Measurements from ENCODE around the gene MED16.

The MED16 gene

DNA sequence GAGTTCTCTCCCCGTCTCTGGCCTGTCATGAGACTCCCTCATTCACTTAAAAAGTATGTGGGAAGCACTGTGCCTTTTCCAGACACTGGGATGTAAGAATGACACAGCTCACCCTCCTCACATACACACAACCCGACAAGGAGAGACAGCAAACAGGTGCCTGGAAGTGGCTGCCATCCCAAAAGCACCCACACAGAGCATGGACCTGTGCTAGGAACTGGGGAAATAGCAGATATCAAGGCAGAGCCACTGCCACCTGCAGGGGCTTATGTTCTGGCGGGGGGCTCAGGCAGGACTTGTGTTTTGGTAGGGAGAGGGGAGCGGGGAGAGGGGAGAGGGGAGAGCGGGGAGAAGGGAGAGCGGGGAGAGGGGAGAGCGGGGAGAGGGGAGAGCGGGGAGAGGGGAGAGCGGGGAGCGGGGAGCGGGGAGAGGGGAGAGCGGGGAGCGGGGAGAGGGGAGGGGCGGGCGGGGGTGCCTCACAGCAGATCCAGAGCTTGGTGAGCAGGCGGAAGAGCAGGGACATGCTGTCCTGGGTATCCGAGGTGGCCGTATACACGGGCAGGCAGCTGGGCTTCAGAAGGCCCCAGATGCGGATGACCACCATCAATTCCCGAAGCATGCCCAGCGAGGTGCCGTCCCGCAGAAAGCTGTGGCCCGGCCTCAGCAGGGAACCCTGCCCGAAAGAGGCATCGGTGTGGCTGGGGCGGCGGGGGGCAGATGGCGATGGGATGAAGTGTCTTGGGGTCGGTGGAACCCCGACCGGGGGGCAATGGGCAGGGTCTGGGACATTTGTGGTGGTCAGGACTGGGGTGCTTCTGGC is 21.3 kb downstream of the MED16 start:
- no peak for DNase-seq (ENCODE audit: low spot score)

DNA sequence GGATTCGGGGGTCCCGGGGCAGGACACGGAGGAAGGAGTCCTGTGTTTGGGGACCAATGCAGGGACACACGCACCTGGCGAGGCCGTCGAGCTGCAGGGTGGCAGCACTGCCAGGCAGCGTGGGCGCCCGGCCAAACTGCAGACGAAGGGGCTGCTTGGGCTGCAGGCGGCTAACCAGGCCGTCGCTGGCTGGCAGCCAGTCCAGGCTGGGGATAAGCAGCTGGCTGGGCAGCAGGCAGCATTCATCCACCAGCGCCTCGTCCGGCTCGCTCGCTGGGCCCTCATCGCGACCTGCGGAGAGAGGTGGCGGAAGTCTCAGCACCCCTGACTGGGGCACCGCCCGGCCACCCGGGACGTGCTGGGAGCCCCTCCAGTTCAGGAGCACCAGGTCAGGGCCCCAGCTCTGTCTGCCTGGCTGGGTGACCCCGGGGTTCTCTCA is 22.0 kb downstream of the MED16 start:
- no peak for DNase-seq (ENCODE audit: low spot score)

- DNase-seq (ENCODE audit: low spot score): no peak
These were observed 22.7 kb downstream of the MED16 start for GRCh38 chr19:870314-870713.

DNA sequence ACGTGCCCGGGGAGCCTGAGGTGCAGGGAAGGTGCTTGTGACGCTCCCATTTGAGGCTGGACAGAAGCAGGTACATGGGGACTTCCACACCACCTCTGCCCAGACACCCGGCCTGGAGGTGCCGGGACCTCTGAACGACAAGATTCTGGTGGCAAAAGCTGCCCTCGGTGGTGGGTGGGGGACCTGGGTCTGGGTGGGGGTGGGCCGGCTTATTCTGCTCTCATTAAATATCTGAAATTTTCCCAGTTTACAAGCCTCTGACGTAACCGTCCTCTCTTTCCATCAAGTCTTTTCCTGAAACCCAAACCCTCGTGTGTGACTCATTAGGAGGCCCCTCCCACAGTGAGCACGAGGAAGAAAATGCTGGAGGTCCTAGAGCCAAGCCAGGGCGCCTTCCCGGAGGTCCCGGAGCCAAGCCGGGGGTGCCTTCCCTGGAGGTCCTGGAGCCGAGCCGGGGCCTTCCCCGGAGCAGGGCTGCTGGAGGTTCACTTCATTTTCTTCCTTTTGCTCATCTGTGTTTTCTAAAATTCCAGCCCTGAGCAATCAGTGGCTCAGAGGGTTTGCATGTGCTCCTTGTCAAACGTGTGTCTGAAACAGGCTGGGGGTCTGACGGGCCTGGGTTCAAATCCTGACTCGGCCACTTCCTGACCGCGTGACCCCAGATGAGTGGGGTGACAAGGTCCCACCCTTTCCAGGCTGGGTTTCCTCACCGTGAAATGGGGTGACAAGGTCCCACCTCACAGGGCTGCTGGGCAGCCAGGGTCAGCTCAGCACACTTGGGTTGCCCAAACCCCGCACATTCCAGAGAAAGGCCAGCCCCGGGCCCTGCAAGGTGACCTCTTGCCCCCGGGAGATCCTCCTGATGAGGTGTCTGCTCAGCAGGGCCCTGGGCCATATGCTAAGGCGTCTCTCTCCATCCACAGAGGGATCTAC is 23.5 kb downstream of the MED16 start:
- DNase-seq (ENCODE audit: low spot score): no peak

- no peak for DNase-seq (ENCODE audit: low spot score)
These were observed 24.3 kb downstream of the MED16 start for GRCh38 chr19:868458-869244.

GRCh38 chr19:867855-868457 is 25.0 kb downstream of the MED16 start:
- DNase-seq (ENCODE audit: low spot score): no peak

- DNase-seq (ENCODE audit: low spot score): no peak
These were observed 25.6 kb downstream of the MED16 start for GRCh38 chr19:867301-867793.

DNA sequence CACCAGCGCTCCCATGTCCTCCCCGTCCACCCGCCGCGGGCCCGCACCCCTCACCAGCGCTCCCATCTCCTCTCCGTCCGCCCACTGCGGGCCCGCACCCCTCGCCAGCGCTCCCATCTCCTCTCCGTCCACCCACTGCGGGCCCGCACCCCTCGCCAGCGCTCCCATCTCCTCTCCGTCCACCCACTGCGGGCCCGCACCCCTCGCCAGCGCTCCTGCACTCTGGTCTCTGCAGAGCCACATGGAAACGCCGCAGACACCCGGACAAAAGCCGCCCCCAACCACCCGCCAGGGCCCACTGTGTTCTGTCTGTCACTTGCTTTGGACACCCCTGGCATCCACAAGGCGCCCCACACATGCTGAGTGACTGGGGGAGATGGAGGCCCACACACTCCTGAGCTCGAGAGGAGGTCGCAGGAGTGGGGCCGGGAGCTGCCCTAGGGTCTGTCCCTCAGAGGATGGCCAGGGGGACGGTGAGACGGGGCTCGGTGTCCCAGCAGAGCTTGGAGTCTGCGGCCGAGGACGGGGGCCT is 26.2 kb downstream of the MED16 start:
- no peak for DNase-seq (ENCODE audit: low spot score)

- no peak for DNase-seq (ENCODE audit: low spot score)
These were observed 29.7 kb downstream of the MED16 start for GRCh38 chr19:863315-863620.

DNA sequence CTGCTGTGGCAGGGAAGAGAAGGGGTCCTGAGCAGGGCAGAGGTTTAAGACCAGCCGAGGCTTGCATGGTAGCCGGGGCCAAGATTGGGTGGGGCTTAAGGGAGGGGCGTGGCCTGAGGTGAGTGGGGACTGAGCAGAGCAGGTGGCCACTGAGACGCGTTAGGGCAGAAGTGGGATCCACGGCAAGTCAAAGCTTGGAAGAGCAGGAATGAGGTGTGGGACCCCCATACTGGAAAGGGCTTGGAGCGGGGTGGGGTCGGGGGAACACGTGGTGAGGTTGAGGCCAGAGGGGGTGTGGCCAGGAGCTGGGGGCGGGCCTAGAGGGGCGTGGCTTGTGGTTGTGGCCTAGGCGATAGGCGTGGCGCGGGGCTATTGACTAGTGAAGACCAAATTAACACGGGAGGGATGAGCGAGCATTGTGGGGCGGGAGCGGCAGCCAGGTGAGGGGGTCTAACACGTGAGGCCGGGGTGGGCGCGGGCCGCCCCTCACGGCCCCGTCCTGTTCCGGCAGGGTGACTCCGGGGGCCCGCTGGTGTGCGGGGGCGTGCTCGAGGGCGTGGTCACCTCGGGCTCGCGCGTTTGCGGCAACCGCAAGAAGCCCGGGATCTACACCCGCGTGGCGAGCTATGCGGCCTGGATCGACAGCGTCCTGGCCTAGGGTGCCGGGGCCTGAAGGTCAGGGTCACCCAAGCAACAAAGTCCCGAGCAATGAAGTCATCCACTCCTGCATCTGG is 30.2 kb downstream of the MED16 start:
- no peak for DNase-seq (ENCODE audit: low spot score)

DNA sequence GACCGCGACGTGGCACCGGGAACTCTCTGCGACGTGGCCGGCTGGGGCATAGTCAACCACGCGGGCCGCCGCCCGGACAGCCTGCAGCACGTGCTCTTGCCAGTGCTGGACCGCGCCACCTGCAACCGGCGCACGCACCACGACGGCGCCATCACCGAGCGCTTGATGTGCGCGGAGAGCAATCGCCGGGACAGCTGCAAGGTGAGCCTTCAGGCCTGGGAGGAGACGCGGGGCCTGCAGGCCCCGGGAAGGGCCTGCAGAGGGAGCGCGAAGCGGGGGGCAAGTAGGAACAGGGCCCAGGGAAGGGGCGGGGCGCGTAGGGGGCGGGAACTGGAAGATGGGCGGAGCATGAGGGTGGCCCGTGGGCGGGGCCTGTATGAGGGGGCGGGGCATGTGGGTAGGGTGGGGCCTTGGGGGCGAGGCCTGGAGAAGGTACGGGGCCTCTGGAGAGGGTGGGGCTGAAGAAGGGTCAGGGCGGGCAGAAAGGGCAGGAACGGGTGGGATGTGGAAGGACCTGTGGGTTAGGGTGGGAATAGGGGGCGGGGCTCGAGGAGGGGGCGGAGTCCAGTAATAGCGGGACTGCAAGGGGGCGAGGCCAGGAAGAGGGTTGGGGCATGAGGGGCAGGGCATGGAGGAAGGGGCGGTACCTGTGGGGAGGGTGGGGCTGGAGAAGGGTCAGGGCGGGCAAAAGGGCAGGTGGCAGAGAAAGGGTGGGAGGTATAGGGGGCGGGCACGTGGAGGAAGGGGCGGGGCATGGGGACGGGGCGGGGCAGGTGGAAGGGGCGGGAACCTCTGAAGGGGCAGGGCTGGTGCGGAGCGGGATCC is 31.0 kb downstream of the MED16 start:
- DNase-seq (ENCODE audit: low spot score): no peak

GRCh38 chr19:861141-861755 is 31.7 kb downstream of the MED16 start:
- no peak for DNase-seq (ENCODE audit: low spot score)

DNA sequence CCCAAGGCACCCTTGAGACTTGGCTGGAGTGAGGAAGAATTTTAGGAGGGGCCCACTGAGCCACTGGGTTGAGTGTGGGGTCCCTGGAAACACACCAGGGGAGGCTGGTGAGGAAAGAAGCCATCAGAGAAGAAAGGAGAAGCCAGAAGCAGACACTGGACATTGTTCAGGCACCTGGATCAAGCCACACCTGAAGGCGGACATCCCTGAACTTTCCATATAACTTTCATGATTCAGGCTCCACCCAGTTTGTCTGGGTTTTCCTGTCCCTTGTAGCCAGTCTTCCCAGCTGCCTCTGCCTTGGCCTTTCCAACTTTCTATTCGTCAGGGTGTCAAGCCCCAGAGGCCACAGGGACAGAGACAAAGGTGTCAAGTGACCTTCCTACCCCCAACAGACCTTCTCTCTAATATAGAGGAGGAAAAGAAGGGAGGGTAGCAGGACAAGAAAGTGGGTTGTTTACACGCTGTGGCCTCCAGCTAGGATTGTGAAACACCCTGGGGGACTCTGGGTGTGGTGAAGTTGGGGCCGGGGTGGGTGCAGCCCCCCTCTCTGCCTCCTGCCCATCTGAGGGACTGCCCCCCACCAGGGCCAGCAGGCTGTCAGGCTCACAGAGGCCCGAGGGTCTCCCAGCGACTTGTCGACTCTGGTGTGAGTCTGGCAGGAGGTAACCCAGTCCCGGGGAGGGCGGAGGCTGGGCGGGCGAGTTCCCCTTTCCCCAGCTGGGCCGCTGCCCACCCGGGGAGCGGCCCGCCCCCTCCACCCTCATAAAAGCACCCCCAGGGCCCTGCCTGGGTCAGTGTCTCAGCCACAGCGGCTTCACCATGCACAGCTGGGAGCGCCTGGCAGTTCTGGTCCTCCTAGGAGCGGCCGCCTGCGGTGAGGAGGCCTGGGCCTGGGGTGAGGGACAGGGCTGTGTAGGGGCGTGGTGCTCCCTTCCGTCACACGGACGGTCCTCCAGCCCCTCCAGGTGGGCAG is 33.8 kb downstream of the MED16 start, which contains the start of gene CFD:
TSS of gene CFD (plus strand) at position 797 of the 976 bp plus-strand sequence. CDS start at position 823, 26 bp downstream.
- no peak for DNase-seq (ENCODE audit: low spot score)

DNA sequence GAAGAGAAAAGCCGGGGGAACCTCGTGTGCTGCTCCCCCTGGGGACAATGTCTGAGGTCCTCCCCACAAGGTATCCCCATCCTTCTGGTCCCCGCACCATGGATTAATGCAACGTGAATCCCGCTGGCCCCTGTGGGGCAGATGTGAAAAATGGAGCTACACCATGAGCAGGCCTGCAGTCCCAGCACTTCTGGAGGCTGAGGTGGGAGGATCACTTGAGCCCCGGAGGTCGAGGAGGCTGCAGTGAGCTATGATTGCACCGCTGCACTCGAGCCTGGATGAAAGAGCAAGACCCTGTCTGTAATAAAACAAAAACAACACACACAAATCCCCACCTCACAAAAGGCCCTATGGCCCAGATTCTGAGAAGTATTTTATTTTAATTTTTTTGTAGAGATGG is 34.7 kb downstream of the MED16 start:
- DNase-seq (ENCODE audit: low spot score): no peak

DNA sequence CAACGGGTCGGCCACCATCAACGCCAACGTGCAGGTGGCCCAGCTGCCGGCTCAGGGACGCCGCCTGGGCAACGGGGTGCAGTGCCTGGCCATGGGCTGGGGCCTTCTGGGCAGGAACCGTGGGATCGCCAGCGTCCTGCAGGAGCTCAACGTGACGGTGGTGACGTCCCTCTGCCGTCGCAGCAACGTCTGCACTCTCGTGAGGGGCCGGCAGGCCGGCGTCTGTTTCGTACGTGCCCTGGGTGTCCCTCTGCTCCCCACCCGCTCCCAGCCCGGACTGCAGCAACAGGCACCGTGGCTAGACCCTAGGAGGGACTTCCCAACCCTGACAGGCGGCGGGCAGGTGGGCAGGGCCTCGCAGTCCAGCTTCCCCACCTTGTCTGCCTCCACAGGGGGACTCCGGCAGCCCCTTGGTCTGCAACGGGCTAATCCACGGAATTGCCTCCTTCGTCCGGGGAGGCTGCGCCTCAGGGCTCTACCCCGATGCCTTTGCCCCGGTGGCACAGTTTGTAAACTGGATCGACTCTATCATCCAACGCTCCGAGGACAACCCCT is 37.3 kb downstream of the MED16 start:
- no peak for DNase-seq (ENCODE audit: low spot score)

DNA sequence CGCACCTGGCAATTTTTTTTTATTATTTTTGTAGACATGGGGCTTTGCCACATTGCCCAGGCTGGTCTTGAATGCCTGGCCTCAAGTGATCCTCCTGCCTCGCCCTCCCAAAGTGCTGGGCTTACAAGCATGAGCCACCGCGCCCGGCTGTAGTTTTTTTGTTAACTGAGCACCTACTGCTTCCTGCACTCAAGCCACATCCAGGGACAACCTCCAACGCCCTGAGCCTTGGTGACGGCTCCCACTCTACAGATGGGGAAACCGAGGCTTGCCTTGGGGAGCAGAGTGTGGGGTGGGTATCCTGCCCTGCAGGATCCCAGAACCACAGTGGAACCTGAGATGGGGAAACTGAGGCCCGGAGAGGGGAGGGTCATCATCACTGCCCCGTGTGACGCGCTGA is 37.8 kb downstream of the MED16 start:
- DNase-seq (ENCODE audit: low spot score): no peak

- no peak for DNase-seq (ENCODE audit: low spot score)
These were observed 38.4 kb downstream of the MED16 start for GRCh38 chr19:854549-854948.
